CD4-positive, alpha-beta T cell treated with Interferon gamma for 1 hour (primary cell): ENCODE data around the gene PIAS2.

ENCODE experiments used
- DNase-seq: peaks from one replicate; pipeline ENCODE4 v3.0.0-alpha.2; 2020

The PIAS2 gene

GRCh38 chr18:46756559-46757201, 160.6 kb downstream of the PIAS2 start, which contains the start of gene ST8SIA5:
TSS of gene ST8SIA5 (minus strand) at chr18:46757053. CDS start at chr18:46756508, 545 bp downstream.
- no peak for DNase-seq

GRCh38 chr18:46756025-46756558, 161.2 kb downstream of the PIAS2 start:
- no peak for DNase-seq

- no peak for DNase-seq
Measured at GRCh38 chr18:46755315-46756024, 161.8 kb downstream of the PIAS2 start.

- no peak for DNase-seq
Measured at GRCh38 chr18:46754661-46755292, 162.5 kb downstream of the PIAS2 start.

- no peak for DNase-seq
Measured at GRCh38 chr18:46754188-46754587, 163.1 kb downstream of the PIAS2 start.
